Hepatocyte (in vitro differentiated cells): Measurements from ENCODE around the gene IKBKE. TPM values are rescaled to one million over a fixed set of nuclear protein-coding genes. Genes with fewer than 3 reads are reported as not detected.

Experiments
- DNase-seq: peaks from one replicate; pipeline ENCODE4 v3.0.0-alpha.2; 2016; ENCODE audit warnings: low spot score
- H2AFZ ChIP-seq: fragments of 200-600 bp; sonication (generic); 2 replicates; pipeline ENCODE4 v1.6.0; 2016; ENCODE audit warnings: antibody characterized with exemption, mild to moderate bottlenecking
- H3K27ac ChIP-seq: fragments of 200-600 bp; sonication (generic); 2 replicates; pipeline ENCODE4 v1.5.1; 2016; ENCODE audit warnings: mild to moderate bottlenecking
- H3K27me3 ChIP-seq: fragments of 200-600 bp; sonication (generic); 2 replicates; pipeline ENCODE4 v1.6.1; 2016
- H3K36me3 ChIP-seq: fragments of 200-600 bp; sonication (generic); replicated peaks from 2 replicates; pipeline ENCODE4 v1.5.1; 2016; ENCODE audit warnings: low read depth; ENCODE audit not compliant: insufficient read depth
- H3K4me1 ChIP-seq: fragments of 200-600 bp; sonication (generic); 2 replicates; pipeline ENCODE4 v1.5.1; 2016; ENCODE audit warnings: mild to moderate bottlenecking, moderate library complexity; ENCODE audit not compliant: insufficient read depth
- H3K4me2 ChIP-seq: fragments of 200-600 bp; sonication (generic); 2 replicates; pipeline ENCODE4 v1.6.0; 2016
- H3K4me3 ChIP-seq: fragments of 200-600 bp; sonication (generic); 2 replicates; pipeline ENCODE4 v1.5.1; 2016; ENCODE audit warnings: mild to moderate bottlenecking
- H3K79me2 ChIP-seq: fragments of 200-600 bp; sonication (generic); 2 replicates; pipeline ENCODE4 v1.6.0; 2017; ENCODE audit warnings: mild to moderate bottlenecking
- H3K9me2 ChIP-seq: fragments of 200-600 bp; sonication (generic); replicated peaks from 2 replicates; pipeline ENCODE4 v1.6.0; 2017; ENCODE audit warnings: mild to moderate bottlenecking; ENCODE audit not compliant: insufficient read depth
- H3K9me3 ChIP-seq: fragments of 200-600 bp; sonication (generic); 2 replicates; pipeline ENCODE4 v1.5.1; 2016; ENCODE audit warnings: low read depth, mild to moderate bottlenecking
- H4K20me1 ChIP-seq: fragments of 200-600 bp; sonication (generic); 2 replicates; pipeline ENCODE4 v1.6.0; 2016; ENCODE audit warnings: mild to moderate bottlenecking; ENCODE audit not compliant: insufficient read depth, poor library complexity, severe bottlenecking
- EZH2 ChIP-seq: fragments of 200-600 bp; sonication (generic); IDR thresholded peaks from 2 replicates; pipeline ENCODE4 v1.6.1; 2016; ENCODE audit warnings: antibody characterized with exemption, mild to moderate bottlenecking, borderline replicate concordance
- EZH2phosphoT487 ChIP-seq: fragments of 200-600 bp; sonication (generic); IDR thresholded peaks from one replicate; pipeline ENCODE4 v1.6.1; 2018; ENCODE audit warnings: antibody characterized with exemption, mild to moderate bottlenecking, low read depth, moderate library complexity; ENCODE audit not compliant: unreplicated experiment, severe bottlenecking
- WGBS: methylation state at CpG from one replicate; pipeline ENCODE4 v1.1.6; 2016; ENCODE audit warnings: low lambda C conversion rate; ENCODE audit errors: missing lambda C conversion rate; 5-methylcytosine and 5-hydroxymethylcytosine counted together
- polyA plus RNA-seq: library from polyadenylated mRNA; unstranded; fragments of >200 nt; fragmentation: Nextera tagmentation; extraction: Ambion mirVana; gene quantifications from 2 replicates; pipeline ENCODE4 v1.2.1, GENCODE V29; 2016
- total RNA-seq: library from RNA; depleted of rRNA; stranded (reverse); fragments of >200 nt; gene quantifications from 2 replicates; pipeline ENCODE4 v1.2.3, GENCODE V29; 2014
- TF ChIP-seq, protein P1 (sequence below): fragments of 200-600 bp; sonication (generic); IDR thresholded peaks from 2 replicates; pipeline ENCODE4 v1.5.1; 2016; ENCODE audit warnings: antibody characterized with exemption, mild to moderate bottlenecking; ENCODE audit not compliant: poor library complexity

Gene IKBKE
- total RNA-seq (6.4 and 7.3 TPM in 2 replicates), polyA plus RNA-seq (5.9 and 6.4 TPM in 2 replicates)

DNA sequence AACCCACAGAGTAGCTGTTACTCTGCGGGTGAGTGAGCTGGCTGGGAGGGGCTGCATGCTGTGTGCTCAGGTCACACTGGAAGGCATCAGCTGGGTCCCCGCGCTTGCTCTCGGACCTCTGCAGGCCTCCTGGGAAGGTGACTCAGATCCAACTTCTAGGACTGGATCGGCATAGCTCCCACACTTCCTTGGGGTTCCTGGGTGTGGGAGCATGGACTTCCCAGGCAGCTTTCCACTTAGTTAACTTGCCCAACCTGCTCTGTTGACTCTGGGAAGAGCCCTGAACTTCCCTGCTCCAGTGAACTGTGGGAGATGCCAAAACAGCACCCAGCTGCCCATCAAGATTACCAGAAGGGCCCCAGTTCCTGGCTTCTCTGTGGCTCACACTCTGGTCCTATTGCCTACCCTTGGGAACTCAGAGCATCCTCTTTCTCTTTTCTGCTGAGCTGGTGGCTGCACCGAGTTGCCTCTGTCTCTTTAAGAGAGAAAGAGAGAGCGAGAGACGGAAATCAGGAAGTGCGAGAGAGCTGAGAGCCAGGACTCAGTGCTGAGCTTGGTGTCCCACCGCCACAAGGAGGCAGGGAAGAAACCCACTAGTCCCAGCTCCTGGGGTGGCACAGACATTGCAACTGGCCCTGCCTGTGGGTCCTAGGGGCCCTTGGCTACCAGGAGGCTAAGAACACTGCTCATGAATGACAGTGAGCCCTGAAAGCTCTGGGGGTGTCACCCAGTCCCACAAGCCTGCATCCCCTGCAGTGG lies at the start of gene IKBKE:
Gene IKBKE, plus strand, starts transcription at position 544 of the 759 bp plus-strand sequence. CDS start 2,752 bp downstream, outside the sequence.
- Histone ChIP-seq H3K9me2 (no peaks in the 10 kb centered on the region), H3K36me3 (no peaks in the 10 kb centered on the region), H3K4me3 (peak within 1 kb of the TSS; percentile 90), H3K4me1 (peaks cover 11% of the 10 kb centered on the region), H3K79me2 (no peaks in the 10 kb centered on the region), H3K27me3 (no peaks in the 10 kb centered on the region), H3K27ac (peak within 1 kb of the TSS; percentile 56), H4K20me1 (no peaks in the 10 kb centered on the region), H2AFZ (peak within 1 kb of the TSS; percentile 93), H3K4me2 (peak within 1 kb of the TSS; percentile 98), H3K9me3 (no peaks in the 10 kb centered on the region)
- WGBS = 14% methylated on average over 10 of the region's 10 CpGs
- DNase-seq = peak; percentile 79
- TF ChIP-seq, protein P1, sequence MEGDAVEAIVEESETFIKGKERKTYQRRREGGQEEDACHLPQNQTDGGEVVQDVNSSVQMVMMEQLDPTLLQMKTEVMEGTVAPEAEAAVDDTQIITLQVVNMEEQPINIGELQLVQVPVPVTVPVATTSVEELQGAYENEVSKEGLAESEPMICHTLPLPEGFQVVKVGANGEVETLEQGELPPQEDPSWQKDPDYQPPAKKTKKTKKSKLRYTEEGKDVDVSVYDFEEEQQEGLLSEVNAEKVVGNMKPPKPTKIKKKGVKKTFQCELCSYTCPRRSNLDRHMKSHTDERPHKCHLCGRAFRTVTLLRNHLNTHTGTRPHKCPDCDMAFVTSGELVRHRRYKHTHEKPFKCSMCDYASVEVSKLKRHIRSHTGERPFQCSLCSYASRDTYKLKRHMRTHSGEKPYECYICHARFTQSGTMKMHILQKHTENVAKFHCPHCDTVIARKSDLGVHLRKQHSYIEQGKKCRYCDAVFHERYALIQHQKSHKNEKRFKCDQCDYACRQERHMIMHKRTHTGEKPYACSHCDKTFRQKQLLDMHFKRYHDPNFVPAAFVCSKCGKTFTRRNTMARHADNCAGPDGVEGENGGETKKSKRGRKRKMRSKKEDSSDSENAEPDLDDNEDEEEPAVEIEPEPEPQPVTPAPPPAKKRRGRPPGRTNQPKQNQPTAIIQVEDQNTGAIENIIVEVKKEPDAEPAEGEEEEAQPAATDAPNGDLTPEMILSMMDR = peak; percentile 19
- TF ChIP-seq EZH2phosphoT487 = no peak

DNA sequence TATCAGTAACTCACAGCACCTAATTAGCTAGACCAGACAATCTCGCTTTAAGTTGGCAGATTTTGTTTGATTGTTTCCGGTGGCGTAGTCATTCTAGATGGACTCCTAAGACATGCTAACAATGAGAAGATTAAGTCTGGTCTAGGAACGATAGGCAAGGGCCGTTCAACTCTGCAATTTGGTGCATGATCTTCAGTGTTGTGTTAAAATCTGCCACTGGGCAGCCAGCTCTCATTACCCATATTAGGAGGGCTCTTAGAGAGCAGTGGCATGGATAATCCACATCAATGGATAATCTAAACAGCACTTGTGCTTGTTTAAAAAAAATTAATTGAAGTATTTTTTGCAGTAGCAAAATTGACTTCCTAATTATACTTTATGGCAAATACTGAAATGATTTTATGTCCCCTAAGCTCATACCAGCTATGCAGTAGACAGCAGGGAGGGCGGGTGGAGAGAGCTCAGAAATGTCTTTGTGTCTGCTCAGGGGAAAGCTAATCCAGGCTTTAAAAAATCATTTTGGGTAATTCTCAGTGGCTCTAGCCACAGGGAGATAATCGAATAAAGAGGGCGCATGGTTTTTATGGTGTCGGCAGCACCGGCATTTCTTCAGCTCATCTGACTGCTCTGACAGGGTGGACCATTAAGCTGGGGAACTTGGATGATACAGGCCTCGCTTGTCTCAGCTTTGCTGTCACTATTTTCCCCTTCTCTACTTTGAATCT lies 48.5 kb upstream of the IKBKE start:
- DNase-seq = no peak
- Histone ChIP-seq H3K4me1 (no peaks in the 10 kb centered on the region), H3K4me3 (no peak overlapping the region), H3K9me3 (no peaks in the 10 kb centered on the region), H3K27me3 (no peaks in the 10 kb centered on the region), H2AFZ (no peak overlapping the region), H3K9me2 (no peaks in the 10 kb centered on the region), H3K4me2 (no peak overlapping the region), H3K36me3 (peaks cover 3% of the 10 kb centered on the region), H3K79me2 (no peaks in the 10 kb centered on the region), H3K27ac (no peak overlapping the region), H4K20me1 (no peaks in the 10 kb centered on the region)
- 79% methylated on average over 11 of the region's 11 CpGs for WGBS
- TF ChIP-seq EZH2 (no peak), EZH2phosphoT487 (no peak)
- TF ChIP-seq, protein P1 = no peak

DNA sequence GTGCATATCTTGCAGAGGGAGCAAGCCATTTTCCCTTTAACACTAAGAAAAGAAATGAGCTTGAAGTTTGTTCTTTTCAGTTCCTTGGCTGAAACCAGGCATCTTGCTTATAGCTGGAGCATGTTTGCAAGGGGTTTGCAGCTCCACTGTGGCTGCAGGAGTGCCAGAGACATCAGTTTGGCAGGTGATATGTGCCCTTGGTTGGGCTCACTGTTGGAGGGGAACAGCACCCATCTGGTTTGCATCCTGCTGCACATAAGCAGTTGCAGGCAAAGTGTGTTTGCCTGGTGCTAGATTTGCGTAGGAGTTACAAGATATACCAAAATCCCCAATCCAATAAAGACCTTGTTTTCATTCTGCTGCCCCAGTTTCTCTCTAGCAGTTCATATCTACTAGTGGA lies 47.8 kb upstream of the IKBKE start:
- 71% methylated on average over 1 of the region's 1 CpG for WGBS
- Histone ChIP-seq H3K9me2 (no peaks in the 10 kb centered on the region), H3K4me1 (no peaks in the 10 kb centered on the region), H3K9me3 (no peaks in the 10 kb centered on the region), H3K4me3 (no peak overlapping the region), H3K36me3 (peaks cover 3% of the 10 kb centered on the region), H4K20me1 (no peaks in the 10 kb centered on the region), H3K27me3 (no peaks in the 10 kb centered on the region), H3K4me2 (no peak overlapping the region), H3K79me2 (no peaks in the 10 kb centered on the region), H3K27ac (no peak overlapping the region), H2AFZ (no peak overlapping the region)
- TF ChIP-seq EZH2phosphoT487 (no peak), EZH2 (no peak)
- TF ChIP-seq, protein P1 = no peak
- no peak for DNase-seq
